Cerebellar cortex (tissue), 1 donor: ENCODE results near the gene TMEM127.

Experiments
- DNase-seq: peaks from one replicate; pipeline ENCODE4 v3.0.0-alpha.2; 2015; ENCODE audit warnings: low spot score

The TMEM127 gene

DNA sequence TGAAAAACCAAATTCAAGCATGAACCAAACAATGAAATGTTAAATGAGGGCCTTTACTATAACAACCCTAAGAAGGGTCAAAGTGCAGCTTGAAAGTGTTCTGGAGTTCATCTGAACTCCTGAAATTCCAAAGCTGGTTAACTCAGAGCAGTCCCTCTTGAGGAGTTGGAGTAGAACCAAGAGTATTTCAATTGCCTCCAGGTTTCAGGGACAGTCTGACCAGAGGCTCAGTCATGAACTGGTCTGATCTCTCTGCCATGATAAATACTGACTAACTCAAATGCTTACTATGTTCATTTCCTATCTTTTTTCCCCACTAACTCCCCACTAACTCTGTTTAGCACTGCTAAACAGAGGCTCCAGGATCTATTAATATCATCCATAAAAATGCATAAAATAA lies 59.9 kb downstream of the TMEM127 start:
- no peak for DNase-seq

DNA sequence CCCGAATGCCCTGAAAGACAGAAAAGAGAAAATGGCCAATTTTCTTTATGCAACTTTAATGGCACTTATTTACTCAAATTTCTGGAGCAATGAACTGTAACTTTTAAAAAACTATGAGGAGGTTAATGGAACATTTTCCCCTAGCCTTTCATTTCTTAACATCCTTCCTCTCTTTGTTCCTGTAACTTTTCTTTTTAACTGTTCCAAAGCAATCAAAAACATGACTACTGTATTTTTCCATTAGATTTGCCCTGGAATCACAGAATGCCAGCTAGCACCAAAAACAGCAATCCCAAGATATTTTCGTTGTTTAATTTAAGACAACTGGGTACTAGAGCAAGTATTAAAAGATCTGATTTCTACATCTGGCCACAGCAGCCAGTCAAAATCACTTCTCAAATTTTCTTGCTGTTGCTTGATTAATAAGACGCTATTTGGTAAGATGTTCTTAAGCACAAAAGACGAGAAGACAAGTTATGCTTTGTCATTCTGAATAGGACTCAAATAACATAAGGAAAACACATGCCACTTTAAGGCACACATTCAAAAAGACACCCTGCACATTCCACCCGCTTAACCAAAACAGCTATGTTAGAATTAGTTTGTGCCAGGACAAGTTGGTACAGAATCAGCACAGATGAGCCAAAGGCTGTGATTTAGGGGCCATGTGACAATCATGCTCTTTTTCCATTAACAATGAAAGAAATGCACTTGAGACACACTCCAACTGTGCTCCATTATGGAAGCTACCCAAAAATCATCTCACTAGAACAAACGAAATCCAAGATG lies 60.8 kb downstream of the TMEM127 start:
- DNase-seq, result peak; percentile 25

DNA sequence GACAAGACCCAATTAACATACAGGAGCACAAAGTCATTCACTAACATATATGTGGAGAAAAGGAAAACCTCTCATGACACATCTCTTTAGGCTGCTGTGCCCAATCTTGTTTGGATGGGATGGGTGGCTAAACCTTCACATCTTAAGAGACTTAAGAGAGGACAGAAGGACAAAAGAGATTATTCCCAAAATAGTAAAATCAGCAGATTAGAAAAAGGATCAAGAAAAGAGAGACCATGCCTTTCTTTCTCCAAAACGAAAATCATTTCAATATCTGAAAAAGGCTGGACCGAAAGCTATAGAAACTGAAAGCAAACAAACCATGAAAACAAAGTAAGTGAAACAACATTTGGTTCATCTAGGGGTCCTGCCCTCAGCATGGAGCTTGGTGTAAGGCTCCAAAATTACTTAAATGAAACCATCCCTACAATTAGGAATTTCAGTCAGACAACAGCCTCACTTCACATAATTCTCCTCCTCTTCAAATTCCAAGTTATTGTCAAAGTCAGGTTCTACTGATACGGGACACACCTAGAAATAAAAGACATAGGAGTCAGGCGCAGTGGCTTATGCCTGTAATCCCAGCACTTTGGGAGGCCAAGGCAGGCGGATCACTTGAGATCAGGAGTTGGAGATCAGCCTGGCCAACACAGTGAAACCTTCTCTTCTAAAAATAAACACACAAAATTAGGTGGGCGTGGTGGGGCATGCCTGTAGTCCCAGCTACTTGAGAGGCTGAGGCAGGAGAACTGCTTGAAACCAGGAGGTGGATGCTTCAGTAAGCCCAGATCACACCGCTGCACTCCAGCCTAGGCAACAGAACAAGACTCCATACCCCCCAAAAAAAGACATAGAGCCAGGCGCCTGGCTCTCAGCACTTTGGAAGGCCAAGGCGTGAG lies 62.4 kb downstream of the TMEM127 start:
- DNase-seq, result no peak

DNA sequence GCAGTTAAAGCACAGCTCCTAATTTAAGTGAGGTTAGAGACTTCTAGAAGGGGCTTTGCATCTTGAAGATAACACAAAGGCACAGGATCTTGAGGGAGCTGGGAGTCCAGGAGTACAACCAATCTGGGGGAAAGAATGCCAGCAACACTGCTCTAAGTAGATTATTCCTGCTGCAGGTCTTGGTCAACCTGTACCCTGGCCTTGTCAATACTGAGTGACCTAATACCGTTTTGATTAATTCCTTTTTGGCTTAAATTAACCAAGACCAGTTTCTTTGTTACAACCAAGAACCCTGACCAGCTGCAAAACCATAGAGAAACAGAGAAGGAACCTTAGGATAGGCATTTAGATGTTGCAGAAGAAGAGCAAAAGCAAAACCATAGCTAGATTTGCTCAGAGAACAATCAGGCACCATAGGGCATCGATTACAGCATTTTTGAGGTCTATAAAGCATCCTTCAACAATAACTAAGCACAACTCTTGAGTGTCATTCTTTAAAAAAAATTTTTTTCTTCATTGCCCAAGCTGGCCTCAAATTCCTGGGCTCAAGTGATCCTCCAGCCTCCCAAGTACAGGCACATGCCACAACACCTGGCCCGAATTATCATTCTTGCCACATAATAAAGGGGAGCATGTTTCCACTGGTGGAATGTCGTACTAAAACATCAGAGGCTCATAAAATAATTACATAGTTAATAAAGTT lies 63.5 kb downstream of the TMEM127 start:
- DNase-seq, result no peak

DNA sequence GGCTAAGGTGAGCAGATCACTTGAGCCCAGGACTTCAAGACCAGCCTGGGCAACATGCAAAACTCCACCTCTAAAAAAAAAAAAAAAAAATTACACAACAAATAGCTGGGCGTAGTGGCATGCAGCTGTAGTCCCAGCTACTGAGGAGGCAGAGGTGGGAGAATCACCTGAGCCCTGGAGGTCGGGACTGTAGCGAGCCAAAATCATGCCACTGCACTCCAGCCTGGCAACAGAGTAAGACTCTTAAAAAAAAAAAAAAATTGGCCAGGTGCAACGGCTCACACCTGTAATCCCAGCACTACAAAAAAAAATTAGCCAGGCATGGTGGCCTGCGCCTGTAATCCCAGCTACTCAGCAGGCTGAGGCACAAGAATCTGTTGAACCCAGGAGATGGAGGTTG lies 64.5 kb downstream of the TMEM127 start:
- no peak for DNase-seq

DNA sequence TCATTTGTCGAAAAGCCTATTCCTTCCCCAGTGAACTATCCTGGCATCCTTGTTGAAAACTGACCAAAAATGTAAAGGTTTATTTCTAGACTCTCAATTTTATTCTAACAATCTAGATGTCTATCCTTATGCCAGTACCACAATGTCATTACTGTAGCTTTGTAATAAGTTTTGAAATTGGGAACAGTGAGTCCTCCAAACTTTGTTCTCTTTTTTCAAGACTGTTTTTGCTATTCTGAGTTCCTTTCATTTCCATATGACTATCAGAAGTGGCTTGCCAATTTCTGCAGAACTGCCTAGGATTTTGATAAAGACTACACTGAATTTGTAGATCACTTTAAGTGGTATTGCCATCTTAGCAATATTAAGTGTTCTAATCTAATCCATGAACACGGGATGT lies 66.9 kb downstream of the TMEM127 start:
- DNase-seq, result no peak
